Peyer's patch (tissue), 4 donors: Measurements from ENCODE around the gene LRRC42.

Experiments used
- CTCF ChIP-seq, 6 experiments: fragments of 450-650 bp in 4 of 6; fragments of 200-600 bp in 2 of 6; sonication (generic) in 1 of 6; IDR thresholded peaks; one replicate each; pipeline ENCODE4 v1.5.1; 2017 to 2019; ENCODE audit warnings: antibody characterized with exemption in 6 of 6, mild to moderate bottlenecking in 3 of 6, moderate library complexity in 1 of 6
- POLR2A ChIP-seq, 2 donors: fragments of 450-650 bp; IDR thresholded peaks; one replicate each; pipeline ENCODE4 v1.5.1; 2017; ENCODE audit warnings: antibody characterized with exemption in 2 of 2, mild to moderate bottlenecking in 2 of 2, moderate library complexity in 2 of 2

GRCh38 chr1:53948291-53948690, 2.1 kb downstream of the LRRC42 start:
- TF ChIP-seq POLR2A (IDR thresholded peaks at IDR 0.05) (no peak), CTCF (IDR thresholded peaks at IDR 0.05) (no peak)
